Esophagus muscularis mucosa (tissue), 4 donors: ENCODE measurements around the gene FANCE.

Experiments used
- CTCF ChIP-seq, 3 experiments: fragments of 200-600 bp in 2 of 3; fragments of 450-650 bp in 1 of 3; sonication (generic) in 2 of 3; IDR thresholded peaks; one replicate each; pipeline ENCODE4 v1.5.1; 2017 to 2019; ENCODE audit warnings: antibody characterized with exemption in 3 of 3, mild to moderate bottlenecking in 2 of 3, moderate library complexity in 1 of 3
- EP300 ChIP-seq: sonication (generic); formaldehyde crosslinking; IDR thresholded peaks from one replicate; pipeline ENCODE4 v1.6.1; 2017; ENCODE audit warnings: antibody characterized with exemption
- POLR2A ChIP-seq: fragments of 450-650 bp; IDR thresholded peaks from one replicate; pipeline ENCODE4 v1.6.1; 2017; ENCODE audit warnings: antibody characterized with exemption, moderate library complexity, mild to moderate bottlenecking, low read depth

GRCh38 chr6:35417979-35418661, 34.0 kb upstream of the FANCE start:
- TF ChIP-seq CTCF (IDR thresholded peaks at IDR 0.05) (no peak), POLR2A (no peak), EP300 (no peak)
